HL-60/S4 treated with phorbol 12-myristate 13-acetate at 8.2 ng/mL for 4 days and 3 days (cell line): ENCODE results near the gene OR51B4.
"Not testable (repeated sequence)": the region's sequence is repeated elsewhere in the genome, so short reads cannot be mapped to it uniquely, and the experiment has no call there.

Experiments
- in situ Hi-C: fragments of 300-500 bp; cut with MboI; formaldehyde crosslinking; loops from 2 replicates; pipeline ENCODE4 v1.15.0; 2022; ENCODE audit warnings: low sequenced_read_pairs

Gene OR51B4

GRCh38 chr11:5301846-5302245, at the start of gene OR51B4:
Gene OR51B4, minus strand, starts transcription at chr11:5301946. Its CDS starts 0 bp downstream, at chr11:5301946.
- in situ Hi-C loops = no loop called here

- in situ Hi-C loops = no loop called here
Observed at GRCh38 chr11:5351208-5351607, 49.5 kb upstream of the OR51B4 start, which contains the start of gene OR51B6. Gene OR51B6, plus strand, starts transcription at chr11:5351508. Its CDS starts 0 bp downstream, at chr11:5351508.

GRCh38 chr11:5349550-5349949, 47.8 kb upstream of the OR51B4 start:
- in situ Hi-C loops = no loop called here

- in situ Hi-C loops = no loop called here
Observed at GRCh38 chr11:5348551-5349194, 46.9 kb upstream of the OR51B4 start.

- in situ Hi-C loops = no loop called here
Observed at GRCh38 chr11:5345831-5346230, 44.1 kb upstream of the OR51B4 start.

- in situ Hi-C loops = no loop called here
Observed at GRCh38 chr11:5343474-5344335, 42.0 kb upstream of the OR51B4 start, which contains the start of gene OR51B5. Gene OR51B5, minus strand, starts transcription at chr11:5343524. Its CDS starts 0 bp downstream, at chr11:5343524.

- in situ Hi-C loops = no loop called here
Observed at GRCh38 chr11:5339771-5340322, 38.1 kb upstream of the OR51B4 start.

- in situ Hi-C loops = not testable (repeated sequence)
Observed at GRCh38 chr11:5337253-5337652, 35.5 kb upstream of the OR51B4 start.

- in situ Hi-C loops = no loop called here
Observed at GRCh38 chr11:5336331-5336730, 34.6 kb upstream of the OR51B4 start.

- in situ Hi-C loops = no loop called here
Observed at GRCh38 chr11:5335170-5335569, 33.4 kb upstream of the OR51B4 start.

GRCh38 chr11:5324197-5324596, 22.5 kb upstream of the OR51B4 start, which contains the start of gene OR51B2:
Gene OR51B2, minus strand, starts transcription at chr11:5324297. Its CDS starts 0 bp downstream, at chr11:5324297.
- in situ Hi-C loops = no loop called here

GRCh38 chr11:5317292-5317691, 15.5 kb upstream of the OR51B4 start:
- in situ Hi-C loops = no loop called here

GRCh38 chr11:5313326-5314023, 11.7 kb upstream of the OR51B4 start:
- in situ Hi-C loops = not testable (repeated sequence)

GRCh38 chr11:5310423-5310822, 8.7 kb upstream of the OR51B4 start:
- in situ Hi-C loops = no loop called here

- in situ Hi-C loops = no loop called here
Observed at GRCh38 chr11:5307256-5308019, 5.7 kb upstream of the OR51B4 start.

GRCh38 chr11:5304046-5304445, 2.3 kb upstream of the OR51B4 start:
- in situ Hi-C loops = no loop called here

GRCh38 chr11:5303626-5304025, 1.9 kb upstream of the OR51B4 start:
- in situ Hi-C loops = no loop called here

- in situ Hi-C loops = no loop called here
Observed at GRCh38 chr11:5300251-5300650, 1.5 kb downstream of the OR51B4 start.

- in situ Hi-C loops = no loop called here
Observed at GRCh38 chr11:5298451-5298850, 3.3 kb downstream of the OR51B4 start.

- in situ Hi-C loops = no loop called here
Observed at GRCh38 chr11:5297721-5298323, 3.9 kb downstream of the OR51B4 start.
